GM19043 (cell line): ENCODE results near the gene MT1HL1.
"Not testable (repeated sequence)": the region's sequence is repeated elsewhere in the genome, so short reads cannot be mapped to it uniquely, and the experiment has no call there.

Experiments
- ATAC-seq: cut with Tn5 transposase; IDR thresholded peaks from one replicate; pipeline ENCODE4 v1.9.1; 2021; ENCODE audit warnings: low read depth; ENCODE audit not compliant: unreplicated experiment

Gene MT1HL1

GRCh38 chr1:236979149-236979900, 24.9 kb downstream of the MT1HL1 start:
- no peak for ATAC-seq

GRCh38 chr1:236978740-236979139, 25.5 kb downstream of the MT1HL1 start:
- ATAC-seq = no peak

GRCh38 chr1:236975461-236975860, 28.8 kb downstream of the MT1HL1 start:
- ATAC-seq = no peak

- not testable (repeated sequence) for ATAC-seq
Observed at GRCh38 chr1:236974025-236974424, 30.2 kb downstream of the MT1HL1 start.

GRCh38 chr1:236966636-236967035, 37.6 kb downstream of the MT1HL1 start:
- no peak for ATAC-seq

- ATAC-seq = no peak
Observed at GRCh38 chr1:236963920-236964319, 40.3 kb downstream of the MT1HL1 start.

GRCh38 chr1:236959112-236959511, 45.1 kb downstream of the MT1HL1 start:
- ATAC-seq = no peak

- no peak for ATAC-seq
Observed at GRCh38 chr1:236957235-236957634, 47.0 kb downstream of the MT1HL1 start.
